Smooth muscle cell (in vitro differentiated cells): ENCODE data around the gene BTBD6. TPM values are rescaled to one million over a fixed set of nuclear protein-coding genes. Genes with fewer than 3 reads are reported as not detected.

Experiments
- DNase-seq: peaks from one replicate; lab custom pipeline; 2025; ENCODE audit not compliant: unreplicated experiment; lab: John Stamatoyannopoulos, UW
- H2AFZ ChIP-seq: fragments of 200-600 bp; sonication (generic); 2 replicates; pipeline ENCODE4 v1.6.0; 2016; ENCODE audit warnings: antibody characterized with exemption, low read depth, mild to moderate bottlenecking
- H3F3A ChIP-seq: fragments of 200-600 bp; sonication (generic); 2 replicates; pipeline ENCODE4 v1.6.0; 2017; ENCODE audit warnings: antibody characterized with exemption, low read depth
- H3K27ac ChIP-seq: fragments of 200-600 bp; sonication (generic); 2 replicates; pipeline ENCODE4 v1.5.1; 2016; ENCODE audit warnings: low read depth, mild to moderate bottlenecking
- H3K27me3 ChIP-seq: fragments of 200-600 bp; sonication (generic); 2 replicates; pipeline ENCODE4 v1.6.1; 2016; ENCODE audit warnings: low read depth, mild to moderate bottlenecking
- H3K36me3 ChIP-seq: fragments of 200-600 bp; sonication (generic); 2 replicates; pipeline ENCODE4 v1.5.1; 2016; ENCODE audit warnings: low read depth
- H3K4me1 ChIP-seq: fragments of 200-600 bp; sonication (generic); 2 replicates; pipeline ENCODE4 v1.5.1; 2016; ENCODE audit warnings: low read depth
- H3K4me2 ChIP-seq: fragments of 200-600 bp; sonication (generic); 2 replicates; pipeline ENCODE4 v1.6.0; 2016; ENCODE audit warnings: mild to moderate bottlenecking
- H3K4me3 ChIP-seq: fragments of 200-600 bp; sonication (generic); 2 replicates; pipeline ENCODE4 v1.5.1; 2016; ENCODE audit warnings: mild to moderate bottlenecking
- H3K79me2 ChIP-seq: fragments of 200-600 bp; sonication (generic); 2 replicates; pipeline ENCODE4 v1.6.0; 2016; ENCODE audit warnings: low read depth, mild to moderate bottlenecking
- H3K9ac ChIP-seq: fragments of 200-600 bp; sonication (generic); 2 replicates; pipeline ENCODE4 v1.6.0; 2016; ENCODE audit warnings: low read depth
- H3K9me3 ChIP-seq: fragments of 200-600 bp; sonication (generic); replicated peaks from 2 replicates; pipeline ENCODE4 v1.5.1; 2016; ENCODE audit warnings: low read depth
- H4K20me1 ChIP-seq: fragments of 200-600 bp; sonication (generic); 2 replicates; pipeline ENCODE4 v1.6.0; 2016; ENCODE audit warnings: low read depth
- CTCF ChIP-seq: fragments of 200-600 bp; sonication (generic); IDR thresholded peaks from 2 replicates; pipeline ENCODE4 v1.5.1; 2017; ENCODE audit warnings: borderline replicate concordance, mild to moderate bottlenecking, antibody characterized with exemption; ENCODE audit not compliant: insufficient read depth, poor library complexity, severe bottlenecking
- WGBS: methylation state at CpG from one replicate; pipeline ENCODE4 v1.1.7; 2016; ENCODE audit warnings: low lambda C conversion rate; 5-methylcytosine and 5-hydroxymethylcytosine counted together
- polyA plus RNA-seq: library from polyadenylated mRNA; unstranded; fragments of >200 nt; fragmentation: Nextera tagmentation; extraction: Ambion mirVana; gene quantifications from 2 replicates; pipeline ENCODE4 v1.2.1, GENCODE V29; 2016
- total RNA-seq: library from RNA; depleted of rRNA; stranded (reverse); fragments of >200 nt; gene quantifications from 2 replicates; pipeline ENCODE4 v1.2.3, GENCODE V29; 2014

The BTBD6 gene
- total and polyA plus RNA-seq, 2 experiments from 2014 or later, result 27.0 to 40.3 TPM

DNA sequence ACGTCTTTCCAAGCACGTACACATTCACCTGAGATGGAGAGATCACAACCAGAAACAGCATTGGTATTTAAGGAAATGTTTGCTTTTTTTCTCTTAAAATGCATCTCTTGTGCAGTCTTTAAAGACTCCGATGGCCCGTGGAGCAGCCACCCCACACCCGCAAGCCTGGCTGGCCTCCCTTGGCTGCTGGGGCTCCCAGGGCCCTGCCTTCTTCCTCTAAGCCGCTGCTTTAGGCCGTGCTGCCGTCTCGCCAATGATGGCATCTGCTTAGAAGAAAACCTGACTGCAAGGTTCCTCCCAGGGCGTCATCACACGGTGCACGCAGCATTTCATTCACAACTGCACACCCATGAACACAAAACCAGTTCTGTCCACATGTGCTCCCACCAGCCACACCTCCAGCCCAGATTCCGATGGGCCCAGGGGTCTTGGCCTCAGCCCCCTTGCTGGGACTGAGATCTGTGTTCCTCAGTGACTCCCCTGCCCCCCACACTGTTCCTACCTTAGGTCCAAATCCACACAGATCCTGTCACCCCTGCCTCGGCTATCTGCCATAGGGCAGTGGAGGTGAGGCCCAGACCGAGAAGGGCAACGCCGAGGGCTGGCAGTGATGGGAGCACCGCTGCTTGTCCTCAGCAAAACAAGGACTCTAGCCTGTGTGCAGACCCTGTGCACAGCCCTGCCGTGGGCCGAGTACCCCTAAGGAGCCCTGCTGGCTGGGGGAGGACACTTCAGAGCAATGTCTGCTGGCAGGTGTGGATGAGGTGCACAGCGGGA, 4.4 kb downstream of the BTBD6 start:
- H3K4me1 ChIP-seq, result peaks cover 5% of the 10 kb centered on the region
- 97% methylated on average over 21 of the region's 21 CpGs for WGBS
- no peaks in the 10 kb centered on the region for H3K36me3 ChIP-seq

DNA sequence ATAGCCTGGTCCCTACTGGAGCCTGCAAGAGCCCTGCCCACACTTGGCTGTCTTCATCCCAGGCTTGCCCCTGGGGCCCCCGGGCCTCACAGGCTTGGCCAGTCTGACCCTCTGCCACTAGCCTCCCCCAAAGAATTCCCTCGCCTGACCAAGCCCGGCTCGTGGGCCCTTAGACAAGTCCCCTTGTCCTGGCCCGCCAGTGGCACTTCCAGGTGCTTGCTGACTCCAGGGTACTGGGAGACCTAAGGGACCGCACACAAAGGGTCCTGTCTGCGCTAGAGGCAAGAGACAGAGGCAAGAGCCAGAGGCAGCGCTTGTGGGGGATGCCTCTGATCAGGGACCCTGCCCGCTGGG, 5.0 kb downstream of the BTBD6 start:
- H3K79me2 ChIP-seq, result no peaks in the 10 kb centered on the region
- H3K4me2 ChIP-seq, result no peak overlapping the region
- no peaks in the 10 kb centered on the region for H3K27me3 ChIP-seq
- WGBS, result 95% methylated on average over 9 of the region's 9 CpGs
- H3K36me3 ChIP-seq, result no peaks in the 10 kb centered on the region
- no peak overlapping the region for H3K4me3 ChIP-seq
- no peaks in the 10 kb centered on the region for H3F3A ChIP-seq
- no peaks in the 10 kb centered on the region for H3K4me1 ChIP-seq
- no peak overlapping the region for H2AFZ ChIP-seq
- H3K9me3 ChIP-seq, result no peaks in the 10 kb centered on the region
- H3K9ac ChIP-seq, result no peak overlapping the region
- DNase-seq, result no peak
- TF ChIP-seq CTCF, result no peak
- H4K20me1 ChIP-seq, result peaks cover 69% of the 10 kb centered on the region
- H3K27ac ChIP-seq, result no peak overlapping the region

More for the DNA sequence above, 4.4 kb downstream of the BTBD6 start:
- H2AFZ ChIP-seq, result no peak overlapping the region
- no peak for DNase-seq
- no peaks in the 10 kb centered on the region for H3K27me3 ChIP-seq
- H3K9me3 ChIP-seq, result no peaks in the 10 kb centered on the region
- no peaks in the 10 kb centered on the region for H3F3A ChIP-seq
- H3K79me2 ChIP-seq, result peaks cover 4% of the 10 kb centered on the region
- no peak overlapping the region for H3K4me2 ChIP-seq
- TF ChIP-seq CTCF, result no peak
- no peak overlapping the region for H3K4me3 ChIP-seq
- no peak overlapping the region for H3K27ac ChIP-seq
- H4K20me1 ChIP-seq, result peaks cover 74% of the 10 kb centered on the region
- H3K9ac ChIP-seq, result no peak overlapping the region

GRCh38 chr14:105255021-105255507, 6.7 kb downstream of the BTBD6 start:
- no peak for TF ChIP-seq CTCF
- Histone ChIP-seq H3K36me3 (no peaks in the 10 kb centered on the region), H3K4me1 (no peaks in the 10 kb centered on the region), H2AFZ (no peak overlapping the region), H3K4me3 (no peak overlapping the region), H3K27me3 (no peaks in the 10 kb centered on the region), H3K4me2 (no peak overlapping the region), H3K9me3 (no peaks in the 10 kb centered on the region), H3F3A (no peaks in the 10 kb centered on the region), H4K20me1 (peaks cover 66% of the 10 kb centered on the region), H3K27ac (no peak overlapping the region), H3K9ac (no peak overlapping the region), H3K79me2 (no peaks in the 10 kb centered on the region)
- 50% methylated on average over 6 of the region's 6 CpGs for WGBS
- DNase-seq, result no peak
